Brain microvascular endothelial cell (primary cell): ENCODE data around the gene TMEM164.

Experiments
- DNase-seq: peaks from one replicate; pipeline ENCODE4 v3.0.0-alpha.2; 2020
- H3K27ac ChIP-seq: fragments of 250-450 bp; sonication (Bioruptor Pico); 2 replicates; pipeline ENCODE4 v1.5.1; 2020; ENCODE audit warnings: mild to moderate bottlenecking, moderate library complexity
- H3K27me3 ChIP-seq: fragments of 250-450 bp; sonication (Bioruptor Pico); replicated peaks from 2 replicates; pipeline ENCODE4 v1.5.1; 2020; ENCODE audit warnings: mild to moderate bottlenecking
- H3K36me3 ChIP-seq: fragments of 250-450 bp; sonication (Bioruptor Pico); replicated peaks from 2 replicates; pipeline ENCODE4 v1.5.1; 2020; ENCODE audit warnings: mild to moderate bottlenecking
- H3K4me3 ChIP-seq: 2 replicates; pipeline ENCODE4 v1.5.1; 2011; ENCODE audit warnings: low read depth, mild to moderate bottlenecking, control low read depth, low read length, moderate library complexity
- CTCF ChIP-seq: IDR thresholded peaks from 2 replicates; pipeline ENCODE4 v1.5.1; 2011; ENCODE audit warnings: low read depth, mild to moderate bottlenecking, moderate library complexity, low read length, control low read depth, inconsistent platforms; ENCODE audit errors: missing control alignments
- in situ Hi-C: cut with HindIII; loops from 2 replicates; pipeline ENCODE4 v1.10.0; 2017; ENCODE audit warnings: low sequenced_read_pairs, low pct_ligation_motif_present

Gene TMEM164

GRCh38 chrX:110087485-110088356, 84.8 kb downstream of the TMEM164 start:
- Histone ChIP-seq H3K36me3 (no peaks in the 10 kb centered on the region), H3K4me3 (peak overlapping the region; percentile 42), H3K27me3 (no peaks in the 10 kb centered on the region), H3K27ac (peak overlapping the region; percentile 97)
- peak; percentile 91 for DNase-seq
- in situ Hi-C loops, result no loop called here
- no peak for TF ChIP-seq CTCF

GRCh38 chrX:110089656-110090403, 86.9 kb downstream of the TMEM164 start:
- no peak overlapping the region for H3K4me3 ChIP-seq
- in situ Hi-C loops, result no loop called here
- no peak for TF ChIP-seq CTCF
- no peak for DNase-seq
- no peak overlapping the region for H3K27ac ChIP-seq
- H3K27me3 ChIP-seq, result no peaks in the 10 kb centered on the region
- no peaks in the 10 kb centered on the region for H3K36me3 ChIP-seq

GRCh38 chrX:110097920-110098319, 95.0 kb downstream of the TMEM164 start:
- H3K27me3 ChIP-seq, result no peaks in the 10 kb centered on the region
- H3K36me3 ChIP-seq, result no peaks in the 10 kb centered on the region
- no peak overlapping the region for H3K4me3 ChIP-seq
- DNase-seq, result no peak
- TF ChIP-seq CTCF, result no peak
- in situ Hi-C loops, result no loop called here
- H3K27ac ChIP-seq, result no peak overlapping the region

GRCh38 chrX:110103344-110103743, 100.4 kb downstream of the TMEM164 start:
- TF ChIP-seq CTCF, result no peak
- Histone ChIP-seq H3K27ac (no peak overlapping the region), H3K4me3 (no peak overlapping the region), H3K27me3 (no peaks in the 10 kb centered on the region), H3K36me3 (no peaks in the 10 kb centered on the region)
- DNase-seq, result no peak
- in situ Hi-C loops, result no loop called here

GRCh38 chrX:110104078-110104477, 101.2 kb downstream of the TMEM164 start:
- in situ Hi-C loops, result no loop called here
- Histone ChIP-seq H3K36me3 (no peaks in the 10 kb centered on the region), H3K27ac (no peak overlapping the region), H3K27me3 (no peaks in the 10 kb centered on the region), H3K4me3 (no peak overlapping the region)
- DNase-seq, result no peak
- no peak for TF ChIP-seq CTCF
